ENCODE measurements around the gene SMPD3. TPM values are rescaled to one million over a fixed set of nuclear protein-coding genes. Genes with fewer than 3 reads are reported as not detected.

The SMPD3 gene
- total RNA-seq, 1 experiment from 2014 or later = 0.03 TPM

GRCh38 chr16:68399456-68399855 lies 48.9 kb downstream of the SMPD3 start:
- in situ Hi-C loops (cut with HindIII; ENCODE audit: low pct_unique_long_range_greater_than_20kb, low sequenced_read_pairs) = no loop called here
- DNase-seq (ENCODE audit: low read depth, low spot score) = no peak

GRCh38 chr16:68397710-68398201 lies 50.6 kb downstream of the SMPD3 start:
- in situ Hi-C loops (cut with HindIII; ENCODE audit: low pct_unique_long_range_greater_than_20kb, low sequenced_read_pairs) = no loop called here

GRCh38 chr16:68396481-68396880 lies 51.8 kb downstream of the SMPD3 start:
- peak; percentile 36 for DNase-seq (ENCODE audit: low read depth, low spot score)

More at GRCh38 chr16:68397710-68398201, 50.6 kb downstream of the SMPD3 start:
- no peak for DNase-seq (ENCODE audit: low read depth, low spot score)

GRCh38 chr16:68395815-68396214 lies 52.5 kb downstream of the SMPD3 start:
- no peak for DNase-seq (ENCODE audit: low read depth, low spot score)
- in situ Hi-C loops (cut with HindIII; ENCODE audit: low pct_unique_long_range_greater_than_20kb, low sequenced_read_pairs) = no loop called here

More at GRCh38 chr16:68396481-68396880, 51.8 kb downstream of the SMPD3 start:
- in situ Hi-C loops (cut with HindIII; ENCODE audit: low pct_unique_long_range_greater_than_20kb, low sequenced_read_pairs) = no loop called here

GRCh38 chr16:68395167-68395786 lies 53.0 kb downstream of the SMPD3 start:
- DNase-seq (ENCODE audit: low read depth, low spot score) = no peak
- in situ Hi-C loops (cut with HindIII; ENCODE audit: low pct_unique_long_range_greater_than_20kb, low sequenced_read_pairs) = no loop called here

- in situ Hi-C loops (cut with HindIII; ENCODE audit: low pct_unique_long_range_greater_than_20kb, low sequenced_read_pairs) = no loop called here
- DNase-seq (ENCODE audit: low read depth, low spot score) = no peak
These were observed 55.0 kb downstream of the SMPD3 start for GRCh38 chr16:68393333-68393732.

- in situ Hi-C loops (cut with HindIII; ENCODE audit: low pct_unique_long_range_greater_than_20kb, low sequenced_read_pairs) = no loop called here
- no peak for DNase-seq (ENCODE audit: low read depth, low spot score)
These were observed 58.4 kb downstream of the SMPD3 start for GRCh38 chr16:68389750-68390371.

- in situ Hi-C loops (cut with HindIII; ENCODE audit: low pct_unique_long_range_greater_than_20kb, low sequenced_read_pairs) = no loop called here
- DNase-seq (ENCODE audit: low read depth, low spot score) = no peak
These were observed 59.3 kb downstream of the SMPD3 start for GRCh38 chr16:68389006-68389405.

GRCh38 chr16:68388124-68388523 lies 60.2 kb downstream of the SMPD3 start:
- DNase-seq (ENCODE audit: low read depth, low spot score) = no peak
- in situ Hi-C loops (cut with HindIII; ENCODE audit: low pct_unique_long_range_greater_than_20kb, low sequenced_read_pairs) = no loop called here

GRCh38 chr16:68387301-68387700 lies 61.0 kb downstream of the SMPD3 start:
- DNase-seq (ENCODE audit: low read depth, low spot score) = no peak
- in situ Hi-C loops (cut with HindIII; ENCODE audit: low pct_unique_long_range_greater_than_20kb, low sequenced_read_pairs) = no loop called here

GRCh38 chr16:68386628-68387027 lies 61.7 kb downstream of the SMPD3 start:
- in situ Hi-C loops (cut with HindIII; ENCODE audit: low pct_unique_long_range_greater_than_20kb, low sequenced_read_pairs) = no loop called here
- DNase-seq (ENCODE audit: low read depth, low spot score) = no peak

GRCh38 chr16:68385371-68385770 lies 62.9 kb downstream of the SMPD3 start:
- DNase-seq (ENCODE audit: low read depth, low spot score) = no peak
- in situ Hi-C loops (cut with HindIII; ENCODE audit: low pct_unique_long_range_greater_than_20kb, low sequenced_read_pairs) = no loop called here

GRCh38 chr16:68384288-68385161 lies 63.8 kb downstream of the SMPD3 start:
- in situ Hi-C loops (cut with HindIII; ENCODE audit: low pct_unique_long_range_greater_than_20kb, low sequenced_read_pairs) = no loop called here

GRCh38 chr16:68383858-68384257 lies 64.5 kb downstream of the SMPD3 start:
- no peak for DNase-seq (ENCODE audit: low read depth, low spot score)
- in situ Hi-C loops (cut with HindIII; ENCODE audit: low pct_unique_long_range_greater_than_20kb, low sequenced_read_pairs) = no loop called here

More at GRCh38 chr16:68384288-68385161, 63.8 kb downstream of the SMPD3 start:
- no peak for DNase-seq (ENCODE audit: low read depth, low spot score)

GRCh38 chr16:68382296-68382718 lies 66.0 kb downstream of the SMPD3 start:
- DNase-seq (ENCODE audit: low read depth, low spot score) = peak; percentile 6
- in situ Hi-C loops (cut with HindIII; ENCODE audit: low pct_unique_long_range_greater_than_20kb, low sequenced_read_pairs) = no loop called here

GRCh38 chr16:68381363-68381724 lies 67.0 kb downstream of the SMPD3 start:
- DNase-seq (ENCODE audit: low read depth, low spot score) = no peak
- in situ Hi-C loops (cut with HindIII; ENCODE audit: low pct_unique_long_range_greater_than_20kb, low sequenced_read_pairs) = no loop called here

GRCh38 chr16:68380676-68381362 lies 67.5 kb downstream of the SMPD3 start:
- in situ Hi-C loops (cut with HindIII; ENCODE audit: low pct_unique_long_range_greater_than_20kb, low sequenced_read_pairs) = no loop called here
- no peak for DNase-seq (ENCODE audit: low read depth, low spot score)

GRCh38 chr16:68380348-68380670 lies 68.0 kb downstream of the SMPD3 start:
- in situ Hi-C loops (cut with HindIII; ENCODE audit: low pct_unique_long_range_greater_than_20kb, low sequenced_read_pairs) = no loop called here
- DNase-seq (ENCODE audit: low read depth, low spot score) = no peak

Measured in SK-MEL-5 (cell line).